Upper lobe of left lung (tissue), 4 donors: Measurements from ENCODE around the gene VPS13A.

ENCODE experiments used
- CTCF ChIP-seq, 6 experiments: fragments of 450-650 bp in 4 of 6; fragments of 200-600 bp in 2 of 6; sonication (generic) in 2 of 6; IDR thresholded peaks; one replicate each; pipeline ENCODE4 v1.5.1; 2016 to 2019; ENCODE audit warnings: antibody characterized with exemption in 6 of 6
- POLR2AphosphoS5 ChIP-seq, 2 donors: sonication (generic); formaldehyde crosslinking; IDR thresholded peaks; one replicate each; pipeline ENCODE4 v1.5.1; 2017; ENCODE audit warnings: antibody characterized with exemption in 2 of 2

DNA sequence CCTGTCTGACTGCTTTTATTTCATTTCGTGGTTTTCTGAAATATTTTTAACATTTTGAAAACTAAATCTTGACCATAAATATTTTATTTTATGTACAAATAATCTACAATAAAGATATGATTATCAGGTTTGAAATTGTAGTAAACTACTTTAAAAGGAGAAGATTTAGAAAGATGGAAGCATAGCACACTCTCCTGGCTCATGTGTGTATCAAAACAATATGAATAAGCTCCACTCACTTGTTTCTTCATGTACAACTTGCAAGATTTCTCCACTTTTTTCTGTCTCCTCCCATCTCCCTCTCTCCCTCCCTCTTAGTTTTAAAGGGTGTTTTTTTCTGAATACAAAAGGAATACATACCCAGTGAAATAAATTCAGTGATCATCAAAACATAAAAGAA, 15.4 kb upstream of the VPS13A start:
- TF ChIP-seq CTCF (IDR thresholded peaks at IDR 0.05) (no peak), POLR2AphosphoS5 (IDR thresholded peaks at IDR 0.05) (no peak)
